Activated CD4-positive, alpha-beta T cell treated with anti-CD3 and anti-CD28 coated beads for 24 hours (primary cell): Measurements from ENCODE around the gene ZNF12.
"Not testable (repeated sequence)": the region's sequence is repeated elsewhere in the genome, so short reads cannot be mapped to it uniquely, and the experiment has no call there.

Experiments
- DNase-seq, 2 donors: peaks; one replicate each; pipeline ENCODE4 v3.0.0-alpha.2; 2020; ENCODE audit warnings: low read depth in 2 of 2

Gene ZNF12

DNA sequence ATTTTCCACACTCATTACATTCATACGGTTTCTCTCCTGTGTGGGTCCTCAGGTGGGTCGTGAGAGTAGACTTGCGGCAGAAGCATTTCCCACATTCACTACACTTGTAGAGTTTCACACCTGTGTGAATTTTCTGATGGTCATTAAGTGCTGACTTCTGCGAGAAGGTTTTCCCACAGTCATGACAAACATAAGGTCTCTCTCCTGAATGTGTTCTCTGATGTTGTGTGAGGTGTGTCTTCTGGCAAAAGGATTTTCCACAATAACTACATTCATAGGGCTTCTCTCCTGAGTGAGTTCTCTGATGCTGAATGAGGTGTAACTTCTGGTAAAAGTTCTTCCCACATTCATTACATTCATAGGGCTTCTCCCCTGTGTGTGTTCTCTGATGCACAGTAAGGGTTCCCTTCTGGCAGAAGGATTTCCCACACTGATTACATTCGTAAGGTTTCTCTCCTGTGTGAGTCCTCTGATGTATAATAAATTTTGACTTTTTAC lies 15.1 kb downstream of the ZNF12 start:
- DNase-seq: no peak

GRCh38 chr7:6691103-6691502 lies 15.6 kb downstream of the ZNF12 start:
- no peak for DNase-seq

DNA sequence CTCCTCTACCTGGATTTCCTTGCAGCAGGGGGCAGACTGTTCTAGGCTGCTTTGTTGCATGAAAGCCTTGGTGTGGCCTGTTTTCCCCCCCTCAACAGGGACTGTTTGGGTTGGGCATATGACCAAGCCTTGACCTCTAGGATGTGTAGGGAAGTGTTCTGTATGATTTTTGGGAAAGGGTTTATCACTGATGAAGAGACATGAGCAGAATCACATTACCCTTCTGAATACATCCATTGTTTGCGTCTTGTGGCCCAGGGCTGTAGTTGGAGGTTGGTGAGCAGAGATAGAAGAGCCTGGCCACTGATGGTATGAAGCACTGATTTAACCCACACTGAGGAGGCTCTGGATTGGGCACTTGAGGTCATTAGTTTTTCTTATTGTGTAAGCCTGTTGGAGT lies 26.6 kb downstream of the ZNF12 start:
- DNase-seq: no peak

DNA sequence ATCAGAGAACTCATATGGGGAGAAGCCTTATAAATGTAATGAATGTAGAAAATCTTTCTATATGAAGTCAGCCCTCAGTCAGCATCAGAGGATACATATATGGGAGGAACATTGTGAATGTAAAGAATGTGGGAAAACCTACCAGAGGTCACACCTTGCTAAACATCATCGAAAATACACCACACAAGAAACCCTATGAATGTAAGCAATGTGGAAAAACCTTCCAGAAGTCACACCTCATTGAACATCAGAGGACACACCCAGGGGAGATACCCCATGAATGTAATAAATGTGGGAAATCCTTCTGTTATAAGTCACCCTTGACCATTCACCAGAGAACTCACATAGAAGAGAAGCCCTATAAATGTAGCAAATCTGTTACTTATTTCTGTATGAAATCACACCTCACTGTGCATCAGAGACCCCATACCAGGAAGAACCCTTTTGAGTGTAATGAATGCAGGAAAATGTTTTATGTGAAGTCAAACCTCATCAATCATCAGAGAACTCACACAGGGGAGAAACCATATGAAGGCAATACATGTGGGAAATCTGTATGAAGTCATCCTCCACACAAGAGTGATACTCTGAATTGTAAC lies 30.8 kb downstream of the ZNF12 start:
- no peak for DNase-seq

GRCh38 chr7:6670851-6671250 lies 35.9 kb downstream of the ZNF12 start:
- DNase-seq: not testable (repeated sequence)

DNA sequence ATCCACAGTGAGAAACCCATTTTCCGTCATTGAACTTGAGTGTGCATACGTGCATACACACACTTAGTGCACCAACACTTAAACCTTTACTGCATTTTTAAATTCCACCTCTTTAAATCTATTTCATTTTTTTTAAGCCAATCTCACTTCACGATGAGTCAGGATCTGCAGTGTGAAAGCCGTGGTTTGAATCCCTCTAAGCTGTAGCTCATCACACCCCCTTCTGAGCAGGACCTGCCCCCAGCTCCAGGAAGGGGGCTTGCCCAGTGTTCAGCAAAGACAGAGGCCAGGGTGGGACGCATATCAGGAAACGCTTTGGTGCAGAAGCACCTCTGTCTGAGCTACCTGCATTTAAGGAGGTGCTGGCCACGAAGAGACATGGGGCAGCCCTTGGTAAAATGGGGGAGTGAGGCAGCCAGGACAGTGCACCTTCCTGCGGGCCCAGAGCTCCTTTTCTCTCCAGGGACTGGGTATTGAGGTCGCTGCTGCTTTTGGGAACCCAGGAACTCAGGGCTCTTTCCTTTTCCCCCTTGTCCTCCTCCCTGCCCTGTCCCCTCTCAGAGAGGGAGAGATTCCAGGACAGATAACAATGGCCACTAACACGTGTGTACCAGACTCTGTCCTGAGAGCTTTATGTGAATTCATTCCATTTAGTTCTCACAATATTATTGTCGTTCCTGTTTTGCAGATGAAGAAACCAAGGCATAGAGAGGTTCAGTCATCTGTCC lies 48.0 kb downstream of the ZNF12 start:
- DNase-seq: no peak

- DNase-seq: no peak
Measured at GRCh38 chr7:6656413-6656812, 50.3 kb downstream of the ZNF12 start.

GRCh38 chr7:6655636-6656385 lies 50.9 kb downstream of the ZNF12 start:
- no peak for DNase-seq

DNA sequence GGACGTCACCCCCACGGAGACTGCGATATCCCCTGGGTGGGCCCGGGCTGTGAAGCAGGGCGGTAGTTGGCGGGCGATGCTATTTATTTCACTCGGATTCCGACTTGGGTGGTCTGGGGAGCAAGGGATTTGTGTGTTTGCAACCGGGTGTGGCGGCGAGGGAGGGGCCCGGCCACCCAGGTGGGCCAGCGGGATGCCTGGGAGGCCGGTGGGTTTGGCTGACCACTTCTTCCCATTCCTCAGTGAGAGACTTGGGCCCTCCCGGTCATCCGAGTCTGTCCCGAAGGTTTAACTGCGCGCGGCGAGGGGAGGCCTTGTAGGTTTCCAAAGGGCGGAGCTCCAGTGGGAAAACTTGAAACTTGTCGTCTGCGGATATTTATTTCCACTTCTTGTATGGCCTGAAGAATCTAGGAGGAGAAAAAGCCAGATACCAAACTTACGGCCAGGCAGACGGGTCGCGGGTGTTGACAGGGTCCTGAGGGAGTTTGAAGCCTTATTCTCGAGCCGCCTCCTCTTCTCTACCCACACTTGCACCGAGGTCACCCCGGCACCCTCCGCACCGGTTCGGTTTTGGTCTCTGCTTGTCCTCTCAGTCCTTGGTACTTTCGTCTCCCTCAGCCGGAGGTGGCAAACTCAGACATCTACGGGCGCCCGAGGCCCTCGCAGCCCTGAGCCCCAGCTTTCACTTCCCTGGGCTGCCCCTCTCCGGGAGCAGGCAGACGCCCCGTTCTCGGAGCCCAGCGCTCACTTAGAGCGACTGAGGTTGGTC lies 51.7 kb downstream of the ZNF12 start:
- DNase-seq: no peak

- DNase-seq: no peak
Measured at GRCh38 chr7:6654113-6654841, 52.5 kb downstream of the ZNF12 start.

DNA sequence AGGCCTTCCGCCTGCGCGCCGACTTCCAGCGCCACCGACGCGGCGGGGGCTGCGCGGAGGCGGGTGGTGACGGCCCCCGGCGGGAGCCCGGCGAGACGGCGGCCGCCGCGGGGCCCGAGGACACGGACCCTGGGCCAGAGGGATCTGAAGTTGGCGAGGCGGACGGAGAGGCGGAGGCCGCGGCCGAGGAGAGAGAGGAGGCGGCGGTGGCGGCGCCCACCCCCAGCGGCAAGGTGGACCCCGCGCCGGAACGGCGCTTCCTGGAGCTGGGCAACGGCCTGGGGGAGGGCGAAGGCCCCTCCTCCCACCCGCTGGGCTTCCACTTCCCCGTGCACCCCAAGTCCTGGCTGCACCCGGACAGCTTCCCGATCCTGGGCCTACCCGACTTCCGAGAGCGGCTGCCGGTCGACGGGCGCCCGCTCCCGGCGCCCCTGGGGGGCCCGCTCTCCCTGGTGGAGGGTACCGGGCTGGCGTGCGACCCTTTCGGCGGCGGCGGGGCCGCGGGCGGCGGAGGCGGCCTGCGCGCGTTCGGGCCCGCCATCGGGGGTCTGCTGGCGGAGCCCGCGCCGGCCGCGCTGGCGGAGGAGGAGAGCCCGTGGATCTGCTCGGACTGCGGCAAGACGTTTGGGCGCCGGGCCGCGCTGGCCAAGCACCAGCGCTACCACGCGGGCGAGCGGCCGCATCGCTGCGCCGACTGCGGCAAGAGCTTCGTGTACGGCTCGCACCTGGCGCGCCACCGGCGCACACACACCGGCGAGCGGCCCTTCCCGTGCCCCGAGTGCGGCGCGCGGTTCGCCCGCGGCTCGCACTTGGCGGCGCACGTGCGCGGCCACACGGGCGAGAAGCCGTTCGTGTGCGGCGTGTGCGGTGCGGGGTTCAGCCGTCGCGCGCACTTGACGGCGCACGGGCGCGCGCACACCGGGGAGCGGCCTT lies 53.4 kb downstream of the ZNF12 start:
- DNase-seq: no peak

GRCh38 chr7:6652446-6653011 lies 54.2 kb downstream of the ZNF12 start:
- DNase-seq: no peak

GRCh38 chr7:6651851-6652445 lies 54.8 kb downstream of the ZNF12 start:
- no peak for DNase-seq

GRCh38 chr7:6650521-6651011 lies 56.2 kb downstream of the ZNF12 start:
- DNase-seq: no peak

- DNase-seq: no peak
Measured at GRCh38 chr7:6650086-6650485, 56.7 kb downstream of the ZNF12 start.

GRCh38 chr7:6649241-6649961 lies 57.3 kb downstream of the ZNF12 start:
- no peak for DNase-seq

GRCh38 chr7:6648815-6649104 lies 58.0 kb downstream of the ZNF12 start:
- DNase-seq: no peak

- no peak for DNase-seq
Measured at GRCh38 chr7:6648066-6648814, 58.5 kb downstream of the ZNF12 start.
